Ovary (tissue), 9 donors: ENCODE measurements around the gene ZIC5. TPM values are rescaled to one million over a fixed set of nuclear protein-coding genes. Genes with fewer than 3 reads are reported as not detected.
A peak's percentile ranks its signal among the peaks of the same experiment; 100 is the strongest.

Experiments used
- DNase-seq, 5 donors: peaks; one replicate each; pipeline ENCODE4 v3.0.0-alpha.2; 2019 to 2020
- H3K27ac ChIP-seq, 2 donors: fragments of 200-600 bp; one replicate each; pipeline versions ENCODE4 v1.5.1 to v1.8.0; 2019 to 2022
- H3K27me3 ChIP-seq: fragments of 200-600 bp; one replicate; pipeline ENCODE4 v1.8.0; 2022
- H3K36me3 ChIP-seq: fragments of 200-600 bp; sonication (generic); one replicate; pipeline ENCODE4 v1.5.1; 2019
- H3K4me1 ChIP-seq: one replicate; pipeline ENCODE4 v1.8.1; 2013; ENCODE audit warnings: mild to moderate bottlenecking, moderate library complexity; ENCODE audit not compliant: insufficient read depth
- H3K4me3 ChIP-seq: fragments of 200-600 bp; sonication (generic); one replicate; pipeline ENCODE4 v1.5.1; 2017
- H3K9me3 ChIP-seq, 2 donors: fragments of 200-600 bp in 1 of 2; sonication (generic) in 1 of 2; one replicate each; pipeline versions ENCODE4 v1.5.1 to v1.8.1; 2013 to 2019; ENCODE audit warnings: mild to moderate bottlenecking in 1 of 2, moderate library complexity in 1 of 2
- EP300 ChIP-seq: sonication (generic); formaldehyde crosslinking; IDR thresholded peaks from one replicate; pipeline ENCODE4 v1.6.1; 2017; ENCODE audit warnings: antibody characterized with exemption
- POLR2A ChIP-seq: fragments of 450-650 bp; IDR thresholded peaks from one replicate; pipeline ENCODE4 v1.6.1; 2017; ENCODE audit warnings: antibody characterized with exemption, mild to moderate bottlenecking, moderate library complexity
- WGBS, 3 donors: extraction: QIAGEN DNeasy Blood & Tissue Kit in 1 of 3; methylation state at CpG; one replicate each; pipeline versions ENCODE4 v1.1.5 to v1.1.7; 2013 to 2017; 5-methylcytosine and 5-hydroxymethylcytosine counted together
- intact Hi-C, 4 donors: fragments of 100-400 bp; cut with DNase I; formaldehyde crosslinking; loops; one replicate each; pipeline versions ENCODE4 v1.11.0 to v1.15.1; 2022 to 2023
- polyA plus RNA-seq, 2 donors: library from polyadenylated mRNA; stranded (reverse); fragments of 200-250 nt in 1 of 2; fragments of 350-450 nt in 1 of 2; fragmentation: Illumina TruSeq in 1 of 2; extraction: RNeasy Lipid Tissue Mini Kit (QIAGEN cat#74804) in 1 of 2; gene quantifications; one replicate each; pipeline ENCODE4 v1.2.3, GENCODE V29; 2013 to 2014
- total RNA-seq, 7 donors: library from RNA; depleted of rRNA in 2 of 7; stranded (reverse); fragments of >200 nt in 2 of 7; fragmentation: NEBNext Ultra II Directional in 3 of 7; extraction: Animal tissue kit (Norgen Biotek cat#: 25700) in 3 of 7; gene quantifications; one replicate each; pipeline versions ENCODE4 v1.1.0 to v1.2.4, GENCODE V29; 2016 to 2023
- TF ChIP-seq, protein P1 (sequence below), 3 donors: fragments of 450-650 bp in 2 of 3; fragments of 200-600 bp in 1 of 3; IDR thresholded peaks; one replicate each; pipeline versions ENCODE4 v1.5.1 to v1.8.0; 2016 to 2022; ENCODE audit warnings: antibody characterized with exemption in 3 of 3, mild to moderate bottlenecking in 1 of 3
- donor health status: DM: no; HTN: no; CAD: no; lungs with moderate emphysema.
- donor health status: DM: no; HTN: no; CAD: no.
- donor health status: Bipolar disorder and iron deficiency.
- donor health status: DM: yes; HTN: yes; CAD: no.
- donor health status: DM: no; HTN: no; CAD: no.
- donor health status: DM: yes; HTN: yes; CAD: no.

The ZIC5 gene
- total and polyA plus RNA-seq, 9 donors = 0.10 to 0.11 TPM; not detected in 7

DNA sequence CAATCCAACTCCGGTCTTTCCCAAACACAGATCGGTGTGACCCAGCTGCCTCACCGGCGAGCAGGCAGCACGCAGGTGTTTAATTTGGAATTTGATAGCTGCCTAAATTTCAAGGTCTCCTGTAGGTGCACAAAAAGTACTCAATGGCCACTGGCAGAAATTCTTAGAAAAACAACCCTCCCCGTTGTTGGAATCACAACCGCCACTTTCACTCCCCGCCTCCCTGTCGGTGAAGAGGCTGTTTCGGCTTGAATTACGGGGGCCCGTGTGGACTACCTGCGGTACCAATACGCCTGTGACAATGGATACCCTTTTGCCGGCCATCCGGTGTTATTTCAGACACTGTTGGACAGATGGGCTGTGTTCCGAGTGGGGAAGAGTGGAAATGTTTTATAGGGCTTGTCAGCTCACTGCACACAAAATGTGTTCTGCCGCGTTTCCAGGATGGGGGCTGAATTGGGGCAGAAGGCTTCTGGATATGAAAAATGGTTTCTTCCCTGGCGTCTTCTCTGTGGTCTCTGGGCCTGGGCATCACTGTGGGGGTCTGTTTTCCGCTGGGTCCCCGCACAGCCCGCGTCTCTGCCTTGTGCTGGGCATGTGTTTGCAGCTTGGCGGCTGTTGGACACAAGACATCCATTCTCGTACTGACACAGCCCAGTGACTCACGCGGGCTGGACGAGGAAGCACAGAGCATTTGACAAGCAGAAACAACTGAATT, 45.4 kb downstream of the ZIC5 start:
- no peaks in the 10 kb centered on the region for H3K4me1 ChIP-seq
- H3K27me3 ChIP-seq = no peaks in the 10 kb centered on the region
- WGBS, 3 donors = 10 to 34% (median 11%) methylated on average over 29 of the region's 29 CpGs
- H3K27ac ChIP-seq = no peak overlapping the region
- H3K9me3 ChIP-seq = no peaks in the 10 kb centered on the region
- H3K4me3 ChIP-seq = no peak overlapping the region
- DNase-seq = peak in 1 of 5 donors; percentile 22
- TF ChIP-seq, protein P1, sequence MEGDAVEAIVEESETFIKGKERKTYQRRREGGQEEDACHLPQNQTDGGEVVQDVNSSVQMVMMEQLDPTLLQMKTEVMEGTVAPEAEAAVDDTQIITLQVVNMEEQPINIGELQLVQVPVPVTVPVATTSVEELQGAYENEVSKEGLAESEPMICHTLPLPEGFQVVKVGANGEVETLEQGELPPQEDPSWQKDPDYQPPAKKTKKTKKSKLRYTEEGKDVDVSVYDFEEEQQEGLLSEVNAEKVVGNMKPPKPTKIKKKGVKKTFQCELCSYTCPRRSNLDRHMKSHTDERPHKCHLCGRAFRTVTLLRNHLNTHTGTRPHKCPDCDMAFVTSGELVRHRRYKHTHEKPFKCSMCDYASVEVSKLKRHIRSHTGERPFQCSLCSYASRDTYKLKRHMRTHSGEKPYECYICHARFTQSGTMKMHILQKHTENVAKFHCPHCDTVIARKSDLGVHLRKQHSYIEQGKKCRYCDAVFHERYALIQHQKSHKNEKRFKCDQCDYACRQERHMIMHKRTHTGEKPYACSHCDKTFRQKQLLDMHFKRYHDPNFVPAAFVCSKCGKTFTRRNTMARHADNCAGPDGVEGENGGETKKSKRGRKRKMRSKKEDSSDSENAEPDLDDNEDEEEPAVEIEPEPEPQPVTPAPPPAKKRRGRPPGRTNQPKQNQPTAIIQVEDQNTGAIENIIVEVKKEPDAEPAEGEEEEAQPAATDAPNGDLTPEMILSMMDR (IDR thresholded peaks at IDR 0.05) = no peak
- TF ChIP-seq POLR2A = no peak
- TF ChIP-seq EP300 = no peak
- no peaks in the 10 kb centered on the region for H3K36me3 ChIP-seq
- intact Hi-C loops = no loop called here

DNA sequence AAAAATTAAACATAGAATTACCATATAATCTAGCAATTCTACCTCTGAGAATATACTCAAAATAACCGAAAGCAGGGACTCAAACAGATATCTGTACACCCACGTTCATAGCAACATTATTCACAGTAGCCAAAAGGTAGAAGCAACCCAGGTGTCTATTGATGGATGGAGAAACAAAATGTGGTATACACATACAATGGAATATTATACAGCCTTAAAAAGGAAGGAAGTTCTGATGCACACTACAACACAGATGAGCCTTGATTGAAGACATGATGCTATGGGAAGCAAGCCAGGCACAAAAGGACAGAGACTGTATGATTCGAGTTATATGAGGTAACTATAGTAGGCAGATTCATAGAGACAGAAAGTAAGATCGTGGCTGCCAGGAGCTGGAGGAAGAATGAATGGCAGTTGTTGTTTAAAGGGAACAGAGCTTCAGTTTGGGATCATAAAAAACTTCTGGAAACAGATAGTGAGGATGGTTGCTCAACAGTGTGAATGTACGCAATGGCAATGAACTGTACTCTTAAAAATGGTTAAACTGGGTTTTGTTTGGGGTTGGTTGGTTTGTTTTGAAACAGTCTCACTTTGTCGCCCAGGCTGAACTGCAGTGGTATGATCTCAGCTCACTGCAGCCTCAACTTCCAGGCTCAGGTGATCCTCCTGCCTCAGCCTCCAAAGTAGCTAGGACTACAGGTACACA, 47.5 kb downstream of the ZIC5 start:
- intact Hi-C loops = no loop called here
- H3K9me3 ChIP-seq = no peaks in the 10 kb centered on the region
- TF ChIP-seq, protein P1 (IDR thresholded peaks at IDR 0.05) = no peak
- no peak for TF ChIP-seq POLR2A
- TF ChIP-seq EP300 = no peak
- H3K36me3 ChIP-seq = no peaks in the 10 kb centered on the region
- H3K4me1 ChIP-seq = no peaks in the 10 kb centered on the region
- H3K4me3 ChIP-seq = no peak overlapping the region
- DNase-seq = no peak
- H3K27ac ChIP-seq = no peak overlapping the region
- no peaks in the 10 kb centered on the region for H3K27me3 ChIP-seq
- 77 to 83% (median 81%) methylated on average over 6 of the region's 6 CpGs for WGBS, 3 donors

DNA sequence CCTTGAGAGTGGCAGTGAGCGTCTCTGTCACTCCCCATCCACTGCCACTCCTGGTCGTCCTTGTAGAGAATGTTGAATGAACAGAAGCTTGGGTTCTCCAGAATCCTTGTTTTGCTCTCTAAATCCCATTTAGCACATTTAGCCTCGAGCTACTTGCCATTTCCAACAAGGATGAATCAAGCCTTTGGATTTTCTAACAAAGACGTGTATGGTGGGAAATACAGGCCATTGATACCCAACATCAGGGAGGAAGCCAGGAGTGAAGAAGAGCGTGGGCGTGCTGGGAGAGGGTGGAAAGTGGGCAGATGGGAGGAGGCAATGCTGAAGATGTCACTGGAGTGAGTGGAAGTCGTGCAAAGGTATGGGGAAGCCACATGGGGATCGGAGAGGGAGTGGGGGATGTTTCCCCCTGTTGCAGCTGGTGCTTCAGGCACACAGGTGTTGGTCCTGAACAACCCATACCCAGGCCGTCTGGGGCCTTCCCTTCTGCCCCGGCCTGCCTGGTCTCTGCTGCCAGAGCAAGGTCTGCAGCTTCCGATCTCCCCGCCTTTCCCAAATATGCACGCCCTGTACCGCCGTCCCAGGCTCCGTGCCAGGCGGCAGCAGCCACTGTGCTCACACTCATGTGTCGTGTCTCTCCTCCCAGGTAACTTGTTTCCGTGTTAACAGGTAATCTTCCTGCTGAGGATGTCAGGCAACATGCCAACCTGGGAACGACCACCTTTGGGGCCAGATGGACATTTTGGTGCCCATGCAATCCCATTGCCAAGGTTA, 48.7 kb downstream of the ZIC5 start:
- WGBS, 3 donors = 76 to 79% (median 78%) methylated on average over 19 to 20 of the region's 20 CpGs
- TF ChIP-seq EP300 (no peak), POLR2A (no peak)
- TF ChIP-seq, protein P1 (IDR thresholded peaks at IDR 0.05) = no peak
- no peak for DNase-seq
- Histone ChIP-seq H3K9me3 (no peaks in the 10 kb centered on the region), H3K27ac (no peak overlapping the region), H3K4me1 (no peaks in the 10 kb centered on the region), H3K36me3 (no peaks in the 10 kb centered on the region), H3K4me3 (no peak overlapping the region), H3K27me3 (no peaks in the 10 kb centered on the region)
- intact Hi-C loops = no loop called here

DNA sequence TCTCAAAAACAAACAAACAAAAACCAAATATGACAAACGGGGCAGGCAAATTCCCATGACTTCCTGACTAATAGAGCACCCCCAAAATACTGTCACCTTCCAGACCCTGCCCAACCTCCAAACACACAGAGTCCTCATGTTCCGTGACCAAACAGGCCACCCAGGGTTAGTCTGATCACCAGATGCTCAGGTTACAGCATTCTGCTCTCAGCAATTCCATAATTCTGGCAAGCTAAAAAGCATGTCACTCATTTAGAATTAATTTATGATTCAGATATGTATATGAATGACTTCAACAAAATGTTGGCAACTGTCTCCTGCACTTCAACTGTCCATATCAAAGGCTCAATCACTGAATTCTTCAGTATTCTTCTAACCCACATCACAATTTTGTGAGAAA, 52.4 kb downstream of the ZIC5 start:
- H3K9me3 ChIP-seq = no peaks in the 10 kb centered on the region
- H3K4me3 ChIP-seq = no peak overlapping the region
- H3K27ac ChIP-seq = no peak overlapping the region
- no peak for DNase-seq
- H3K27me3 ChIP-seq = no peaks in the 10 kb centered on the region
- intact Hi-C loops = loop anchor here in 3 of 4 donors (10.0 kb wide), 2 partner anchors 316 to 596 kb away; no protein-coding TSS in a partner anchor
- no peaks in the 10 kb centered on the region for H3K36me3 ChIP-seq
- H3K4me1 ChIP-seq = no peaks in the 10 kb centered on the region
- WGBS, 3 donors = 67 to 72% (median 72%) methylated on average over 2 of the region's 2 CpGs
- TF ChIP-seq POLR2A = no peak
- no peak for TF ChIP-seq EP300
- TF ChIP-seq, protein P1 (IDR thresholded peaks at IDR 0.05) = no peak
